NCI-H2029 (cell line): Measurements from ENCODE around the gene UBR1.
"Not testable (repeated sequence)": the region's sequence is repeated elsewhere in the genome, so short reads cannot be mapped to it uniquely, and the experiment has no call there.

Experiments
- DNase-seq: peaks from one replicate; lab custom pipeline; 2025; lab: John Stamatoyannopoulos, UW

Gene UBR1

DNA sequence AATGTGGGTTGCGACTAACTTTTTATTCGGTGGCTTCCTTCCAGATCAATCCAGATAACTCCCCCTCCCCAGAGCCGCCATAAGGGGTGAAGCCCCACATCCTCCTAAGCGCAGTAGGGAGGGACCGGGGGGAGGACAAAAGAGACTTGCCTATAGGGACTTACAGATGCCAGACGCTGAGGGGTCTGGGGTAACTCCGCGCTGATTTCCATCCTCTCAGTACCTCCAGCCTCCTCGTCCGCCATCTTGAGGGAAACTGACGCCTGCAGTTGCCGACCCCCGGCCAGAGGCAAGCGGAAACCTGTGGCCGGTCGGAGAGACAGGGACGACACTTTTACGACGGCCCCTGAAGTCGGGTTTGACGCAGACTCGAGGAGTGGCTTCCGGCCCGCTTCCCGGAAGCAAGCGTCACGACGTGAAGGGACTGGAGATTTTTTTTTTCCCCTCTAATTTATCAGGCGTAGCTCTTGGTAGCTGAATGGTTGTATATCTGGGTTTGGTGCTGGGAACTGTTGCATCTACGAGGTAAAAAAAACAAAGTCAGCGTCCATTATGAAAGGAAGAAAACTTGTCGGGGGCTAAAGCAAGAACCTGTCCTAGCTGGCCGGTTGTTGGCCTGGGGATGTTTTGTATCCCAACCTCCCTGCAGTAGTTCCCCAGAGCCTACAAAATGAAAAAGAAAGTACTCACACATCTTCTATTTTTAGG, at the start of gene UBR1:
TSS of gene UBR1 (minus strand) at position 261 of the 708 bp plus-strand sequence. CDS start at position 245, 16 bp downstream.
- DNase-seq = peak; percentile 70

- no peak for DNase-seq
Observed at GRCh38 chr15:43153269-43153668, 47.4 kb upstream of the UBR1 start.

DNA sequence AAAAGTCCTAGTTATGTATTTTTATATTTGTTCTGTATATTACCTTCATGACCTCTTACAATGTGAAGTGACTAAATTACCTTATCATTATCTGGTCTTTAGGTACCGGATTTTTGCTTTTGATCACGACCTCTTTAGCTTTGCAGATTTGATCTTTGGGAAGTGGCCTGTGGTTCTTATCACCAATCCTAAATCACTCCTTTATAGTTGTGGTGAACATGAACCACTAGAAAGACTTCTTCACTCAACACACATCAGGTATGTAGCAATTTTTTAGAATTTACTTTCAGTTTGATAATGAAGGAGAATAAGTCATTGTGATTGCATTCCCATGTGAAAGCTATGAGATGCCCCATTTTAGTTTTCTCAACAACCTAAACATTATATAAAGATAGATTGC, 45.9 kb upstream of the UBR1 start:
- no peak for DNase-seq

- DNase-seq = no peak
Observed at GRCh38 chr15:43150191-43150929, 44.5 kb upstream of the UBR1 start.

- DNase-seq = no peak
Observed at GRCh38 chr15:43146184-43146583, 40.3 kb upstream of the UBR1 start.

DNA sequence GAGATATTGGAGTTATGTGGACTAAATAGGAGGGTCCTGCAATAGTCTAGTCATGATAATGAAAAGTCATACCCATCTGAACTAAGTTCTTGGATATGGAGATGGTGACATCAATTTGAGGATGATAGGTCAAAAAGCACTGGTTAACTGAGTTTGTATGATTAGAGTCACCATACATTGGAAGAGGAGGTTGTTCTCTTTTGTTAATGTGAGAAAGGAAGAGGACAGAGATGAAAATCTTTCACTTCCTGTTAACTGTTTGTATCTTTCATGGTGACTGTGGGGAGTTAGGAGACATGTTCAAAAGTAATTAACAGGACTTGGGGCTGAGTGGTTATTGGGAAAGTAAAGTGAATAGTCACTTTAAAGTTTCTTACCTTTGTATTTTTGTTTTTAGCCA, 38.7 kb upstream of the UBR1 start:
- no peak for DNase-seq

DNA sequence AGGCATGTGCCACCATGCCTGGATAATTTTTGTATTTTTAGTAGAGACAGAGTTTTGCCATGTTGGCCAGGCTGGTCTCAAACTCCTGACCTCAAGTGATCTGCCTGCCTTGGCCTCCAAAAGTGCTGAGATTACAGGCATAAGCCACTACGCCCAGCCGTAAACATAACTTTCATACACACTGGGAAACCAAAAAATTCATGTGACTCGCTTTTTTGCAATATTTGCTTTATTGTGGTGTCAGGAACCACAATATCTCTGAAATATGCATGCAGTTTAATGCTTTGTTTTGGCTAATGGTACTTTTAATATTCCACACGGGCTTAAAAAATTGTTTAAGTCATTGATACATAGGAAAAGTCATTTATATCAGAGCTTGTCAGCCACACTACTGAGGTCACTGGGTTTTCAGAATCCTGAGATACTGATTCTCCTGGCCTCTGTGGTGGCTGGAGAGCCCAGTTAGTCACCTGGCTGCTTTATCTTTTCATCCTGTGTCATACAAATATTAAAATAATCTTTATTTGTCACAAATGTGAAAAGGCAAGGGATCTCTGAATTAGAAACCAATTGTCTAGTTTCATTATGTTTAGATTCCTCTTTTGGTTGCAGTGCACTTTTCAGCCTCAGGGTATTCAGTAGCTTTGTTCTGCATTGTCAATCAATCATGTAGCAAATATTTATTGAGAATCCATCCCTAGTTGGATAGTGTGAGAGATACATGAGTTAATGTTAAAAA, 37.5 kb upstream of the UBR1 start:
- DNase-seq = no peak

GRCh38 chr15:43135351-43135750, 29.5 kb upstream of the UBR1 start:
- DNase-seq = no peak

- no peak for DNase-seq
Observed at GRCh38 chr15:43134157-43134635, 28.4 kb upstream of the UBR1 start.

DNA sequence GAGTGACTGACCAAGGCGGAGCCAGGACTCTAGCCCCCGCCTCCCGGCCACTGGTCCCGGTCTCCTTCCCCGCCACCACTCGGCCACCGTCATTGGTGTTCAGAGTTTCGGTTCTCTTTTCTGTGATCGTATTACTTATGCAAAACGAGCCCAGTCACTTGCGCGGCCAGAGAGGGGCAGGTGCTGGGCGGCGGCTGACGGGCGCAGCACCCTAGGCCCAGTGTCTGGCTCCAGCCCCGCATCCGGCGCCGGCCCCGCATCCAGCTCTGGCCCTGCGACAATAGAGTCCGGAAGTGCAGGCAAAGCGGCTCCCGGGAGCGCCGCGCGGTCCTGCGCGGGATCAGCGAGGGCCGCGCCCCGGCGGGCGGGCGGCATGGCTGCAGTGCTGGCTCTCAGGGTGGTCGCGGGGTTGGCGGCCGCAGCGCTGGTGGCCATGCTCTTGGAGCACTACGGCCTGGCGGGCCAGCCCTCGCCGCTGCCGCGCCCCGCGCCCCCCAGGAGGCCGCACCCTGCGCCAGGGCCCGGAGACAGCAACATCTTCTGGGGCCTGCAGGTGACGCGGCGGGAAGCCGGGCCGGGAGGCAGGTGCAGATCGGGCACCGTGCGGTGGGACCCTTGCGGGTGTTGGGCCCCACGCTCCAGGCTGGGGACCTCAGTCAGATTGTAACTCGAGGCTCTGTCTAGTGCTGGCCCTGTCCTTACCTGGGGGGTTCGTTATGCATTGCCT, 27.8 kb upstream of the UBR1 start, which contains the start of gene TMEM62:
TSS of gene TMEM62 (plus strand) at position 157 of the 727 bp plus-strand sequence. CDS start at position 374, 217 bp downstream.
- DNase-seq = peak; percentile 54

DNA sequence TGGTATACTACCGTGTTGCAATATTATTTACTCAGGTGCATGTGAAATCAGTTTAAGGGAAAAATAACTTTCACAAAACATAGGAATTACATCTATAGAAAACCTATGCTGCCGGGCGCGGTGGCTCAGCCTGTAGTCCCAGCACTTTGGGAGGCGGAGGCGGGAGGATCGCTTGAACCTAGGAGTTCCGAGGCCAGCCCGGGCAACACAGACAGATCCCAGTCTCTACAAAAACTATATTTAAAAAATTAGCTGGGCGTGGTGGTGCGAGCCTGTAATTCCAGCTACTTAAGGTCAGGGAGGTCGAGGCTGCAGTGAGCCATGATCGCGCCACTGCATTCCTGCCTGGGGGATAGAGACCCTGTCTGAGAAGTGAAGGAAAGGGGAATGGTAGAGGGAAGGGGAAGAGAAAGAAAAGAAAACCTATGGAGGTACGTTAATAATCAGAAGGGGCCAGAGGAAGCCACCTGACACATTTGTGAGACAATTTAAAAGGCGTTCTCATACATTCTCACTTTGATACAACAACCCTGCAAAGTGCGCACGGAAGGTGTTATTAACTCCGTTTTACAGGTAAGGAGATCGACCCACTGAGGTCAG, 27.1 kb upstream of the UBR1 start:
- no peak for DNase-seq

- no peak for DNase-seq
Observed at GRCh38 chr15:43128980-43129335, 23.1 kb upstream of the UBR1 start.

GRCh38 chr15:43128174-43128979, 22.5 kb upstream of the UBR1 start:
- not testable (repeated sequence) for DNase-seq

DNA sequence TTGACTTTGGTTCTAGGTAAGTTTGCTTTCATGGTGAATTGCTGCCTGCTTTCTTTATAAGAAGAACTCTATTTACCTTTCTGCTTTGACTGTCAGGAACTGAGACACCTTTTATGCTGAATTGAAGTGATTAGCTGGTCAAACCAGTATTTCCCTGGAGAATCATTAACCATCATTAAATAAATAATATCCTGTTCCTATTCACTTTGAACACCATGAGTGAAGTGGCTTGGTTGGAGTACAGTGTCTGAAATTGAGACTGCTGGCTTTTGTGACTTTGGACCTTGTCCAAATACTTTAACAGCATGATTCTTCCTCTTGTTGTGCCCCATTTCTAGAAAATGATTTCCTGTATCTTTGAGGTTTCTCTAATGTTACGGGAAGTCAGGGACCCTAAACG, 21.9 kb upstream of the UBR1 start:
- peak; percentile 53 for DNase-seq

DNA sequence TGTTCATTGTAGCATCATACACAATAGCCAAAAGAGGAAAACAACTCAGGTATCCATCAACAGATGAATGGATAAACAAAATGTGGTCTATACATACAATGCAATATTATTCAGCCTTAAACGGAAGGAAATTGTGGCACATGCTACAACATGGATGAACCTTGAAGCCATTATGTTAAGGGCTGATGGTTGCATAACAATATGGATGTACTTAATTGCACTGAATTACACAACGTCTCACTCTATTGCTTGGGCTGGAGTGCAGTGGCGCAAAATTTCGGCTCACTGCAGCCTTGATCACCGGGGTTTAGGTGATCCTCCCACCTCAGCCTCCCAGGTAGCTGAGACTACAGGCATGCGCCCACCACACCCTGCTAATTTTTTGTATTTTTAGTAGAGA, 20.5 kb upstream of the UBR1 start:
- DNase-seq = no peak

DNA sequence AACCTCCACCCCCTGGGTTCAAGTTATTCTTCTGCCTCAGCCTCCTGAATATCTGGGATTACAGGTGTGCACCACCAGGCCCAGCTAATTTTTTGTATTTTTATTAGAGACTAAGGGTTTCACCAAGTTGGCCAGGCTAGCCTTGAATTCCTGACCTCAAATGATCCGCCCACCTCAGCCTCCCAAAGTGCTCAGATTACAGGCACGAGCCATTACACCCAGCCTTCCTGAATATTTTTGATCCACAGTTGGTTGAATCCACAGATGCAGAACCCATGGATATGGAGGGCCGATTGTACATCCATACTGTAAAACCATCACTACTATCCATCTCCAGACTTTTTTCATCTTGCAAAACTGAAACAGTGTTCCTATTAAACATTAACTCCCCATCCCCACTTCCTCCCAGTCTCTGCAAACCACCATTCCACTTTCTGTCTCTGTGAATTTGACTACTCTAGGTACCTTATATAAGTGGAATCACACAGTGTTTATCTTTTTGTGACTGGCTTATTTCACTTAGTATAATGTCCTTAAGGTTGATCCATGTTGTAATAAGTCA, 19.3 kb upstream of the UBR1 start:
- no peak for DNase-seq

- no peak for DNase-seq
Observed at GRCh38 chr15:43121863-43122262, 16.0 kb upstream of the UBR1 start.

GRCh38 chr15:43118829-43119228, 13.0 kb upstream of the UBR1 start:
- no peak for DNase-seq

- DNase-seq = no peak
Observed at GRCh38 chr15:43118286-43118685, 12.4 kb upstream of the UBR1 start.

DNA sequence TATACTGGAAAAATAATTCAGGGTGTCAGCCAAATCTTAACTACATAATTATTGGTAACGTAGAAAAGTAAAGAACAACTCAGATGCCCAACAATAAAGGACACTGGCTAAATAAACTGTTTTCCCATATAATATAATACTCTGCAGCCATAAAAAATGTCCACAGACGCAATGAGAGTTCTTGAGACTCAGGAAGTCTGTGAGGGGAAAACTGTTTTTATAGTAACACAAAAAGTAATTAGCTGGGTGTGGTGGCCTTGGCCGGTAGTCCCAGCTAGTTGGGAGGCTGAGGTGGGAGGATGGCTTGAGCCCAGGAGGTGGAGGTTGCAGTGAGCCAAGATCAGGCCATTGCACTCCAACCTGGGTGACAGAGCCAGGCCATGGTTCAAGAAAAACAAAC, 5.5 kb upstream of the UBR1 start:
- DNase-seq = no peak
